Adrenal gland (tissue), 5 donors: ENCODE measurements around the gene SEZ6L2.

Source experiments
- CTCF ChIP-seq, 6 experiments: fragments of 450-650 bp in 4 of 6; fragments of 200-600 bp in 2 of 6; sonication (generic) in 1 of 6; IDR thresholded peaks; 1 replicate in 5 of 6; 2 replicates in 1 of 6; pipeline versions ENCODE4 v1.5.1 to v1.8.0; 2016 to 2021; ENCODE audit warnings: antibody characterized with exemption in 6 of 6, mild to moderate bottlenecking in 2 of 6, moderate library complexity in 1 of 6
- POLR2A ChIP-seq, 2 donors: fragments of 450-650 bp; IDR thresholded peaks; one replicate each; pipeline ENCODE4 v1.6.1; 2017; ENCODE audit warnings: antibody characterized with exemption in 2 of 2, mild to moderate bottlenecking in 2 of 2, moderate library complexity in 1 of 2
- donor health status: DM: no; HTN: no; CAD: no.

GRCh38 chr16:29911676-29912010 lies 12.3 kb upstream of the SEZ6L2 start:
- TF ChIP-seq CTCF (IDR thresholded peaks at IDR 0.05) (no peak), POLR2A (IDR thresholded peaks at IDR 0.05) (no peak)
